ENCODE data around the gene MYBPC1. TPM values are rescaled to one million over a fixed set of nuclear protein-coding genes. Genes with fewer than 3 reads are reported as not detected.
"Not testable (repeated sequence)": the region's sequence is repeated elsewhere in the genome, so short reads cannot be mapped to it uniquely, and the experiment has no call there.

Gene MYBPC1
- not detected for total RNA-seq
- 2.1 TPM for total RNA-seq (2013)
- 0 to 0.12 (median 0) reads per million in 29 experiments for total RNA-seq

- H3K27ac Mint-ChIP-seq, result no peak within 1 kb of the TSS
- no peaks in the 10 kb centered on the region for H3K9me3 Mint-ChIP-seq
- Histone ChIP-seq H3K27me3 (replicated peaks in 1 of 2; ENCODE audit: control insufficient read depth in 2 of 2, extremely low read depth in 1 of 2, insufficient read depth in 2 of 2, low read length in 1 of 2) (peaks cover 0 to 5% of the 10 kb centered on the region in 2 experiments), H3K9me3 (no peaks in the 10 kb centered on the region), H3K4me1 (ENCODE audit: control insufficient read depth in 1 of 2, extremely low read depth in 1 of 2, insufficient read depth in 2 of 2, low read length in 2 of 2) (no peaks in the 10 kb centered on the region), H3K27ac (ENCODE audit: low read length) (no peak within 1 kb of the TSS), H3K4me3 (ENCODE audit: control insufficient read depth in 1 of 2, extremely low read depth in 1 of 2, low read length in 1 of 2) (no peak within 1 kb of the TSS), H3K36me3 (ENCODE audit: control insufficient read depth in 2 of 2, extremely low read depth in 1 of 2, insufficient read depth in 1 of 2, low read length in 1 of 2) (no peaks in the 10 kb centered on the region)
- ChIA-PET CTCF (interaction anchor here in 1 of 2 donors (0.7 kb wide), 1 partner anchor 164 kb away, joined by 3 read pairs; no protein-coding TSS in a partner anchor), POLR2A (no interaction called here)
- H3K36me3 Mint-ChIP-seq, result no peaks in the 10 kb centered on the region
- ATAC-seq (replicated peaks in 1 of 4) (peak in 1 of 4 experiments; percentile 38), DNase-seq (no peak)
- H3K4me3 Mint-ChIP-seq, result no peak within 1 kb of the TSS
- no peaks in the 10 kb centered on the region for H3K27me3 Mint-ChIP-seq
- no peaks in the 10 kb centered on the region for H3K4me1 Mint-ChIP-seq
- 75% methylated on average over 3 of the region's 6 CpGs for WGBS (ENCODE audit: insufficient coverage)
Observed at GRCh38 chr12:101594700-101595099, at the start of gene MYBPC1. Gene MYBPC1 (plus strand): TSS chr12:101594971. CDS start chr12:101595071, 100 bp downstream.

GRCh38 chr12:101551362-101552114, 43.2 kb upstream of the MYBPC1 start:
- no peaks in the 10 kb centered on the region for H3K36me3 ChIP-seq (ENCODE audit: control insufficient read depth in 2 of 2, extremely low read depth in 1 of 2, insufficient read depth in 1 of 2, low read length in 1 of 2)
- Mint-ChIP-seq H3K27ac (no peak overlapping the region), H3K27me3 (peaks cover 13 to 28% of the 10 kb centered on the region in 2 donors), H3K4me1 (no peaks in the 10 kb centered on the region), H3K4me3 (no peak overlapping the region), H3K9me3 (peaks cover 0 to 6% (median 0%) of the 10 kb centered on the region in 3 donors), H3K36me3 (no peaks in the 10 kb centered on the region)
- peaks cover 0 to 2% of the 10 kb centered on the region in 2 experiments for H3K27me3 ChIP-seq (replicated peaks in 1 of 2; ENCODE audit: control insufficient read depth in 2 of 2, extremely low read depth in 1 of 2, insufficient read depth in 2 of 2, low read length in 1 of 2)
- no peak for DNase-seq
- no peak overlapping the region for H3K4me3 ChIP-seq (ENCODE audit: control insufficient read depth in 1 of 2, extremely low read depth in 1 of 2, low read length in 1 of 2)
- CTCF ChIA-PET, result no interaction called here
- no peaks in the 10 kb centered on the region for H3K9me3 ChIP-seq
- no peak overlapping the region for H3K27ac ChIP-seq (ENCODE audit: low read length)
- 58% methylated on average over 2 of the region's 6 CpGs for WGBS (ENCODE audit: insufficient coverage)
- no peaks in the 10 kb centered on the region for H3K4me1 ChIP-seq (ENCODE audit: control insufficient read depth in 1 of 2, extremely low read depth in 1 of 2, insufficient read depth in 2 of 2, low read length in 2 of 2)
- POLR2A ChIA-PET, result interaction anchor here in 1 of 2 donors (0.7 kb wide), 1 partner anchor 171 kb away, joined by 3 read pairs; no protein-coding TSS in a partner anchor
- ATAC-seq (replicated peaks in 1 of 4), result no peak

GRCh38 chr12:101552277-101552676, 42.5 kb upstream of the MYBPC1 start:
- Mint-ChIP-seq H3K27me3 (peaks cover 13 to 28% of the 10 kb centered on the region in 2 donors), H3K9me3 (peaks cover 0 to 6% (median 0%) of the 10 kb centered on the region in 3 donors), H3K4me3 (no peak overlapping the region), H3K4me1 (no peaks in the 10 kb centered on the region), H3K36me3 (no peaks in the 10 kb centered on the region), H3K27ac (no peak overlapping the region)
- WGBS (ENCODE audit: insufficient coverage), result 18% methylated on average over 2 of the region's 4 CpGs
- Histone ChIP-seq H3K9me3 (no peaks in the 10 kb centered on the region), H3K27ac (ENCODE audit: low read length) (no peak overlapping the region), H3K36me3 (ENCODE audit: control insufficient read depth in 2 of 2, extremely low read depth in 1 of 2, insufficient read depth in 1 of 2, low read length in 1 of 2) (no peaks in the 10 kb centered on the region), H3K4me1 (ENCODE audit: control insufficient read depth in 1 of 2, extremely low read depth in 1 of 2, insufficient read depth in 2 of 2, low read length in 2 of 2) (no peaks in the 10 kb centered on the region), H3K27me3 (replicated peaks in 1 of 2; ENCODE audit: control insufficient read depth in 2 of 2, extremely low read depth in 1 of 2, insufficient read depth in 2 of 2, low read length in 1 of 2) (peaks cover 0 to 2% of the 10 kb centered on the region in 2 experiments), H3K4me3 (ENCODE audit: control insufficient read depth in 1 of 2, extremely low read depth in 1 of 2, low read length in 1 of 2) (no peak overlapping the region)
- POLR2A ChIA-PET, result interaction anchor here in 1 of 2 donors (0.7 kb wide), 1 partner anchor 172 kb away, joined by 3 read pairs; no protein-coding TSS in a partner anchor
- DNase-seq, result no peak
- CTCF ChIA-PET, result no interaction called here
- ATAC-seq (replicated peaks in 1 of 4), result no peak

GRCh38 chr12:101557094-101557493, 37.7 kb upstream of the MYBPC1 start:
- ChIA-PET CTCF (no interaction called here), POLR2A (no interaction called here)
- no peak overlapping the region for H3K4me3 ChIP-seq (ENCODE audit: control insufficient read depth in 1 of 2, extremely low read depth in 1 of 2, low read length in 1 of 2)
- WGBS (ENCODE audit: insufficient coverage), result no CpG with 5 or more reads among the region's 4 CpGs
- Mint-ChIP-seq H3K27me3 (peaks cover 13 to 23% of the 10 kb centered on the region in 2 donors), H3K4me3 (no peak overlapping the region), H3K4me1 (no peaks in the 10 kb centered on the region), H3K36me3 (no peaks in the 10 kb centered on the region), H3K27ac (no peak overlapping the region), H3K9me3 (peaks cover 0 to 3% (median 3%) of the 10 kb centered on the region in 3 donors)
- H3K9me3 ChIP-seq, result no peaks in the 10 kb centered on the region
- H3K27ac ChIP-seq (ENCODE audit: low read length), result no peak overlapping the region
- H3K4me1 ChIP-seq (ENCODE audit: control insufficient read depth in 1 of 2, extremely low read depth in 1 of 2, insufficient read depth in 2 of 2, low read length in 2 of 2), result no peaks in the 10 kb centered on the region
- no peak for DNase-seq
- no peaks in the 10 kb centered on the region for H3K36me3 ChIP-seq (ENCODE audit: control insufficient read depth in 2 of 2, extremely low read depth in 1 of 2, insufficient read depth in 1 of 2, low read length in 1 of 2)
- H3K27me3 ChIP-seq (replicated peaks in 1 of 2; ENCODE audit: control insufficient read depth in 2 of 2, extremely low read depth in 1 of 2, insufficient read depth in 2 of 2, low read length in 1 of 2), result peaks cover 0 to 2% of the 10 kb centered on the region in 2 experiments
- ATAC-seq (replicated peaks in 1 of 4), result no peak

- CTCF ChIA-PET; H3K27ac Mint-ChIP-seq; DNase-seq; H3K9me3 Mint-ChIP-seq; H3K36me3 Mint-ChIP-seq; H3K36me3 ChIP-seq (ENCODE audit: control insufficient read depth in 2 of 2, extremely low read depth in 1 of 2, insufficient read depth in 1 of 2, low read length in 1 of 2); H3K4me1 Mint-ChIP-seq; H3K4me3 ChIP-seq (ENCODE audit: control insufficient read depth in 1 of 2, extremely low read depth in 1 of 2, low read length in 1 of 2); H3K4me3 Mint-ChIP-seq; ATAC-seq (replicated peaks in 1 of 4); POLR2A ChIA-PET; H3K27ac ChIP-seq (ENCODE audit: low read length); H3K9me3 ChIP-seq; H3K4me1 ChIP-seq (ENCODE audit: control insufficient read depth in 1 of 2, extremely low read depth in 1 of 2, insufficient read depth in 2 of 2, low read length in 2 of 2); H3K27me3 ChIP-seq (replicated peaks in 1 of 2; ENCODE audit: control insufficient read depth in 2 of 2, extremely low read depth in 1 of 2, insufficient read depth in 2 of 2, low read length in 1 of 2): not testable (repeated sequence)
- 98% methylated on average over 4 of the region's 7 CpGs for WGBS (ENCODE audit: insufficient coverage)
- peaks cover 15 to 23% of the 10 kb centered on the region in 2 donors for H3K27me3 Mint-ChIP-seq
Observed at GRCh38 chr12:101558726-101559125, 36.0 kb upstream of the MYBPC1 start.

GRCh38 chr12:101563212-101563611, 31.6 kb upstream of the MYBPC1 start:
- Histone ChIP-seq H3K27ac (ENCODE audit: low read length) (no peak overlapping the region), H3K27me3 (replicated peaks in 1 of 2; ENCODE audit: control insufficient read depth in 2 of 2, extremely low read depth in 1 of 2, insufficient read depth in 2 of 2, low read length in 1 of 2) (no peaks in the 10 kb centered on the region), H3K4me3 (ENCODE audit: control insufficient read depth in 1 of 2, extremely low read depth in 1 of 2, low read length in 1 of 2) (no peak overlapping the region), H3K4me1 (ENCODE audit: control insufficient read depth in 1 of 2, extremely low read depth in 1 of 2, insufficient read depth in 2 of 2, low read length in 2 of 2) (no peaks in the 10 kb centered on the region), H3K36me3 (ENCODE audit: control insufficient read depth in 2 of 2, extremely low read depth in 1 of 2, insufficient read depth in 1 of 2, low read length in 1 of 2) (no peaks in the 10 kb centered on the region), H3K9me3 (no peaks in the 10 kb centered on the region)
- H3K4me1 Mint-ChIP-seq, result no peaks in the 10 kb centered on the region
- ChIA-PET CTCF (no interaction called here), POLR2A (no interaction called here)
- H3K36me3 Mint-ChIP-seq, result no peaks in the 10 kb centered on the region
- H3K9me3 Mint-ChIP-seq, result peaks cover 0 to 3% (median 3%) of the 10 kb centered on the region in 3 donors
- DNase-seq, result no peak
- no peak overlapping the region for H3K4me3 Mint-ChIP-seq
- no peak for ATAC-seq (replicated peaks in 1 of 4)
- no peak overlapping the region for H3K27ac Mint-ChIP-seq
- 50% methylated on average over 1 of the region's 1 CpG for WGBS (ENCODE audit: insufficient coverage)
- peaks cover 15 to 19% of the 10 kb centered on the region in 2 donors for H3K27me3 Mint-ChIP-seq
